Measurements from ENCODE around the gene LAMTOR2. TPM values are rescaled to one million over a fixed set of nuclear protein-coding genes. Genes with fewer than 3 reads are reported as not detected.
A peak's percentile ranks its signal among the peaks of the same experiment; 100 is the strongest.

The LAMTOR2 gene
- total RNA-seq, 4 donors from 2014 or later = 14.7 to 76.8 (median 41.1) TPM

DNA sequence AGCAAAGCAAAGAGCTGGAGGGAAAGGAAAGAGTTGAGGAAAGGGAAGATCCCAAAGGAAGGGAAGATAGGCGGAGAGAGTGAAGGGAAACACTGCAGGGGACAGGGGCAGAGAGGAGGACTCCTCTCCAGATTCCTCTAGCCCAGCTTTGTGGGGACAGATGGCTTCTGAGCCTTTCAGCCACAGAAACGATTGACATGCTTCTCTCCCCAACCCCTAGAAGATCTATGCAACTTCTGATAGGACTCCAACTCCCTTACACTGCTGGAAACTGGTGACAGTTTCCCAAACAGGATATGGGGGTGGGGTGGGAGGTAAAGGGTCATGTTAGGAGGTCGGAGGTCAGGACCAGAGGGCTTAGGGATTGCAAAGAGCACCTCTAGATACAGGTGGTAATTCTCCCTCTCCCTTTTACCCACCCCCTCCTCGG is 21.2 kb downstream of the LAMTOR2 start:
- intact Hi-C loops (cut with DNase I) = no loop called here
- DNase-seq = no peak
- H3K36me3 ChIP-seq = no peaks in the 10 kb centered on the region
- H3K27ac ChIP-seq = no peak overlapping the region
- WGBS, 2 donors = 55 to 72% methylated on average over 4 of the region's 4 CpGs
- no peaks in the 10 kb centered on the region for H3K27me3 ChIP-seq
- H3K9me3 ChIP-seq = no peaks in the 10 kb centered on the region
- no peak overlapping the region for H3K4me3 ChIP-seq (replicated peaks in 1 of 3)
- TF ChIP-seq, protein P1, sequence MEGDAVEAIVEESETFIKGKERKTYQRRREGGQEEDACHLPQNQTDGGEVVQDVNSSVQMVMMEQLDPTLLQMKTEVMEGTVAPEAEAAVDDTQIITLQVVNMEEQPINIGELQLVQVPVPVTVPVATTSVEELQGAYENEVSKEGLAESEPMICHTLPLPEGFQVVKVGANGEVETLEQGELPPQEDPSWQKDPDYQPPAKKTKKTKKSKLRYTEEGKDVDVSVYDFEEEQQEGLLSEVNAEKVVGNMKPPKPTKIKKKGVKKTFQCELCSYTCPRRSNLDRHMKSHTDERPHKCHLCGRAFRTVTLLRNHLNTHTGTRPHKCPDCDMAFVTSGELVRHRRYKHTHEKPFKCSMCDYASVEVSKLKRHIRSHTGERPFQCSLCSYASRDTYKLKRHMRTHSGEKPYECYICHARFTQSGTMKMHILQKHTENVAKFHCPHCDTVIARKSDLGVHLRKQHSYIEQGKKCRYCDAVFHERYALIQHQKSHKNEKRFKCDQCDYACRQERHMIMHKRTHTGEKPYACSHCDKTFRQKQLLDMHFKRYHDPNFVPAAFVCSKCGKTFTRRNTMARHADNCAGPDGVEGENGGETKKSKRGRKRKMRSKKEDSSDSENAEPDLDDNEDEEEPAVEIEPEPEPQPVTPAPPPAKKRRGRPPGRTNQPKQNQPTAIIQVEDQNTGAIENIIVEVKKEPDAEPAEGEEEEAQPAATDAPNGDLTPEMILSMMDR (IDR thresholded peaks at IDR 0.05) = no peak
- no peak for TF ChIP-seq POLR2A (IDR thresholded peaks at IDR 0.05)
- H3K4me1 ChIP-seq = peaks cover 0 to 13% of the 10 kb centered on the region in 2 donors

DNA sequence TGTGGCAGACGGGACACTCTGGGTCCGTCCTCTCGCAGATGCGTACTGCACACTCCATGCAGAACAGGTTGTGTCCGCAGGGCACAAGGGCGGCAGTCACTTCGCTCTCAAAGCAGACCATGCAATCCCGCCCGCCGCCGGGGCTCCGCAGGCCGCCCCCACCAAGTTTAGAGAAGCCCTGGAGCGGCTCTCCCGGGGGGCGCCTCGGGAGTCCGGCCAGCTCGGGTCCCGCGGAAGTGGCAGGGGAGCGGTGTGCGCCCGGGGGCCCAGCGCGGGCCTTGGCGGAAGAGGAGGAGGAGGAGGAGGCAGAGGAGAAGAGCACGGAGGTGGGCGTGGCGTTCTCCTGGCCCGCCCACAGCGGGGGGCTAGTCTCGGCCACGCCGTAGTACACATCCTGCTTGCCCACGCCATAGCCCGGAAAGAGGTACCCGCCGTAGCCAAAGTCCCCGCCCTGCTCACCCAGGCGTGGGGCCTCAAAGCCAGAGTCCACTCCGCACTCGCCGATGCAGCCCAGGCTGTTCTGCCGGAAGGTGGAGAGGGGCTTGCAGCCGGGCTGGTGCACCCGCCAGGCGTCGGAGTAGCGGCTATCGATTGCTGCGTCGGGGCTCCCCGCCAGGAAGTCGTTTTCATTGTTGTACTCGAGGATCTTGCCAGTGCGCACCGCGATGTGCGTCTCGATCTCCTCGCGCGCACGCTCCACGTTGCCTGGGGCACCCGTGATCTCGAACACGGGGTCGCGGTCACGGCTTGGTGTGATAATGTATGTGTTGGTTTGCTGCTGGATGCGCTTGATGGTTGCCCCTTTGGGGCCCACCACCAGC is 22.2 kb downstream of the LAMTOR2 start:
- Histone ChIP-seq H3K4me3 (replicated peaks in 1 of 3) (peak overlapping the region in 1 of 3 donors; percentile 32), H3K27me3 (no peaks in the 10 kb centered on the region), H3K36me3 (no peaks in the 10 kb centered on the region), H3K9me3 (no peaks in the 10 kb centered on the region), H3K4me1 (peaks cover 0 to 18% of the 10 kb centered on the region in 2 donors), H3K27ac (peak overlapping the region in 2 of 3 donors; percentile 17 to 38)
- intact Hi-C loops (cut with DNase I) = no loop called here
- DNase-seq = peak; percentile 47 to 64
- 27 to 57% methylated on average over 28 to 53 of the region's 73 CpGs for WGBS, 2 donors
- peak in 1 of 2 donors; percentile 35 for TF ChIP-seq POLR2A (IDR thresholded peaks at IDR 0.05)
- TF ChIP-seq, protein P1 (IDR thresholded peaks at IDR 0.05) = no peak

DNA sequence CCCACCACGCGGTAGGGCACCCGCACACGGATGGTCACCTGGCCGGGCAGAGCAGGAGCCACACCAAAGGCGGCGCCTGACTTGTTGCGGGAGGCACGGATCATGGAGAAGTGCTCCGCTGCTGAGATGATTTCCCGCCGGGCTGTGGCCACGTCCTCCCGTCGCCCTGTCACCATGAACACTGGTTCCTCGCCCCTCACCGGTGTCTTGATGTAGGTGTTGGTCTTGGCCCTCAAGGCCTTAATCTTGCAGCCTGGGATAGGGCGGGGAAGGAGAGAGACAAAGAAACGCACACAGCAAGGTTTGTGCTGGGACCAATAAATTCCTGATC is 22.8 kb downstream of the LAMTOR2 start:
- intact Hi-C loops (cut with DNase I) = no loop called here
- DNase-seq = no peak
- Histone ChIP-seq H3K27me3 (no peaks in the 10 kb centered on the region), H3K9me3 (no peaks in the 10 kb centered on the region), H3K4me1 (peaks cover 3 to 18% of the 10 kb centered on the region in 2 donors), H3K36me3 (no peaks in the 10 kb centered on the region), H3K4me3 (replicated peaks in 1 of 3) (no peak overlapping the region), H3K27ac (no peak overlapping the region)
- 90 to 93% methylated on average over 2 to 18 of the region's 19 CpGs for WGBS, 2 donors
- TF ChIP-seq, protein P1 (IDR thresholded peaks at IDR 0.05) = no peak
- TF ChIP-seq POLR2A (IDR thresholded peaks at IDR 0.05) = no peak

DNA sequence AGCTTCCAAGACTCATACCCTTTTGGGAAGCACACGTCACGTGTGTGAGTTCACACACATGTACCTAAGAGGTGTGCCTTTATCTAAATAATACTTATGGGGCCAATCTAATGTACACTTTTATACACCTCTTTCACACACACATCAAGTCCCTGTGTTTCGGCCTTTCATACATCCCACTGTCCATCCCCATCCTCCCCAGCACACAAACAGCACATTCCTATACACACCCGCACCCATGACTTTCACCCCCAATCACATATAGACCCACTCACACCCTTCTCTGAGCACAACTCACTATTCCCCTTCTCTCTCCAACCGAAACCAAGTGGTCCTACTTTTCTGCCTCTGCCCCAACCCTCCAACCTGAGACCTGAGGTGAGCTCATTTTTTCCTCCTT is 24.1 kb downstream of the LAMTOR2 start:
- H3K27me3 ChIP-seq = no peaks in the 10 kb centered on the region
- no peak overlapping the region for H3K4me3 ChIP-seq (replicated peaks in 1 of 3)
- no peak overlapping the region for H3K27ac ChIP-seq
- no peaks in the 10 kb centered on the region for H3K36me3 ChIP-seq
- 93% methylated on average over 5 of the region's 5 CpGs for WGBS, 2 donors
- TF ChIP-seq, protein P1 (IDR thresholded peaks at IDR 0.05) = no peak
- TF ChIP-seq POLR2A (IDR thresholded peaks at IDR 0.05) = no peak
- H3K4me1 ChIP-seq = peaks cover 8 to 25% of the 10 kb centered on the region in 2 donors
- intact Hi-C loops (cut with DNase I) = no loop called here
- no peak for DNase-seq
- no peaks in the 10 kb centered on the region for H3K9me3 ChIP-seq

DNA sequence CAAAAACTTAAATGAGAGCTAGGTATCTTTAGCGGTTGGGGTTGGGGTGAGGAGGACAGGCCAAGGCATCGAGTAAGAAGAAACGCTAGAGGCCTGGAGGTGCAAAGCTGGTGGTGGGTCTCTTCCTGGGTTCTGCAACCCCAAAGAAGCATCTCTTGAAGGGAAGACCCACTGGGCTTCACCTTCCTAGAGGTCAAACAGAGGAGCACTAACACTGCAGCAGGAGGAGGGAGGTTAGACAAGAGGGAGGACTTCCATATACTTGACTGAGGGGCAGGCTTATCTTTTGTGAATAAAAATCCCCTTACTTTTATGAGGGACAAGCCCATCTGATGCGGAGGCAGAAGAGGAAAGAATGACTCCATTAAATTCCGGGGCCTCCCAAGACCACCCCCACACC is 25.2 kb downstream of the LAMTOR2 start:
- TF ChIP-seq POLR2A (IDR thresholded peaks at IDR 0.05) = no peak
- TF ChIP-seq, protein P1 (IDR thresholded peaks at IDR 0.05) = no peak
- Histone ChIP-seq H3K27me3 (no peaks in the 10 kb centered on the region), H3K27ac (no peak overlapping the region), H3K9me3 (no peaks in the 10 kb centered on the region), H3K4me1 (peaks cover 8 to 25% of the 10 kb centered on the region in 2 donors), H3K36me3 (no peaks in the 10 kb centered on the region), H3K4me3 (replicated peaks in 1 of 3) (no peak overlapping the region)
- DNase-seq = no peak
- WGBS, 2 donors = 79 to 84% methylated on average over 5 of the region's 5 CpGs
- intact Hi-C loops (cut with DNase I) = no loop called here

Measured in thyroid gland (tissue), 4 donors.